SIG-M5 treated with dmso at 0.1 percent for 504 hours (cell line): ENCODE data around the gene AZIN2.
A peak's percentile ranks its signal among the peaks of the same experiment; 100 is the strongest.
"Not testable (repeated sequence)": the region's sequence is repeated elsewhere in the genome, so short reads cannot be mapped to it uniquely, and the experiment has no call there.

Experiments
- DNase-seq: peaks from one replicate; lab custom pipeline; 2025; ENCODE audit not compliant: unreplicated experiment; lab: John Stamatoyannopoulos, UW

Gene AZIN2

GRCh38 chr1:33080885-33081553 lies at the start of gene AZIN2:
Gene AZIN2, plus strand, starts transcription at chr1:33081153. Its CDS starts 1,097 bp downstream, at chr1:33082250.
- peak; percentile 84 for DNase-seq

GRCh38 chr1:33031506-33031905 lies 49.4 kb upstream of the AZIN2 start:
- DNase-seq = peak; percentile 81

GRCh38 chr1:33032126-33032869 lies 48.7 kb upstream of the AZIN2 start:
- DNase-seq = peak; percentile 96

GRCh38 chr1:33036051-33036525 lies 44.9 kb upstream of the AZIN2 start:
- peak; percentile 49 for DNase-seq

- peak; percentile 99 for DNase-seq
Observed at GRCh38 chr1:33036526-33037503, 44.1 kb upstream of the AZIN2 start, which contains the start of gene AK2. Gene AK2, minus strand, starts transcription at chr1:33036883. Its CDS starts 55 bp downstream, at chr1:33036828.

- DNase-seq = peak; percentile 74
Observed at GRCh38 chr1:33039840-33040239, 41.1 kb upstream of the AZIN2 start.

- DNase-seq = no peak
Observed at GRCh38 chr1:33041026-33041425, 39.9 kb upstream of the AZIN2 start.

GRCh38 chr1:33042831-33043230 lies 38.1 kb upstream of the AZIN2 start:
- DNase-seq = no peak

- no peak for DNase-seq
Observed at GRCh38 chr1:33043267-33044092, 37.5 kb upstream of the AZIN2 start.

- no peak for DNase-seq
Observed at GRCh38 chr1:33045246-33045645, 35.7 kb upstream of the AZIN2 start.

GRCh38 chr1:33045814-33046213 lies 35.1 kb upstream of the AZIN2 start:
- peak; percentile 85 for DNase-seq

- not testable (repeated sequence) for DNase-seq
Observed at GRCh38 chr1:33046234-33046633, 34.7 kb upstream of the AZIN2 start.

- no peak for DNase-seq
Observed at GRCh38 chr1:33047290-33047689, 33.7 kb upstream of the AZIN2 start.

GRCh38 chr1:33047839-33048305 lies 33.1 kb upstream of the AZIN2 start:
- no peak for DNase-seq

GRCh38 chr1:33048426-33048825 lies 32.5 kb upstream of the AZIN2 start:
- no peak for DNase-seq

- DNase-seq = no peak
Observed at GRCh38 chr1:33049371-33049770, 31.6 kb upstream of the AZIN2 start.

GRCh38 chr1:33050221-33051076 lies 30.5 kb upstream of the AZIN2 start:
- DNase-seq = peak; percentile 74

- DNase-seq = peak; percentile 53
Observed at GRCh38 chr1:33055210-33056008, 25.5 kb upstream of the AZIN2 start.
